HG03103 (cell line): ENCODE results near the gene SLC2A9.

Source experiments
- ATAC-seq: cut with Tn5 transposase; IDR thresholded peaks from one replicate; pipeline ENCODE4 v1.9.1; 2021; ENCODE audit warnings: low read depth; ENCODE audit not compliant: unreplicated experiment

Gene SLC2A9

GRCh38 chr4:10020871-10021652, at the start of gene SLC2A9:
Gene SLC2A9 (minus strand): TSS chr4:10021497. CDS start chr4:10021429, 68 bp downstream.
- no peak for ATAC-seq

GRCh38 chr4:10069075-10069642, 47.9 kb upstream of the SLC2A9 start:
- ATAC-seq: no peak

- no peak for ATAC-seq
Measured at GRCh38 chr4:10066670-10067651, 45.7 kb upstream of the SLC2A9 start.

GRCh38 chr4:10066206-10066605, 44.9 kb upstream of the SLC2A9 start:
- ATAC-seq: no peak

- no peak for ATAC-seq
Measured at GRCh38 chr4:10063544-10064300, 42.4 kb upstream of the SLC2A9 start.

GRCh38 chr4:10061650-10062415, 40.5 kb upstream of the SLC2A9 start:
- no peak for ATAC-seq

- ATAC-seq: no peak
Measured at GRCh38 chr4:10058371-10058770, 37.1 kb upstream of the SLC2A9 start.

GRCh38 chr4:10057023-10057395, 35.7 kb upstream of the SLC2A9 start:
- ATAC-seq: no peak

GRCh38 chr4:10056334-10057022, 35.2 kb upstream of the SLC2A9 start:
- no peak for ATAC-seq

GRCh38 chr4:10055871-10056270, 34.6 kb upstream of the SLC2A9 start:
- ATAC-seq: no peak

- ATAC-seq: no peak
Measured at GRCh38 chr4:10054571-10055041, 33.3 kb upstream of the SLC2A9 start.

- no peak for ATAC-seq
Measured at GRCh38 chr4:10053635-10054453, 32.5 kb upstream of the SLC2A9 start.

- ATAC-seq: no peak
Measured at GRCh38 chr4:10051517-10052135, 30.3 kb upstream of the SLC2A9 start.

- no peak for ATAC-seq
Measured at GRCh38 chr4:10050721-10051120, 29.4 kb upstream of the SLC2A9 start.

GRCh38 chr4:10050261-10050661, 29.0 kb upstream of the SLC2A9 start:
- ATAC-seq: no peak

- ATAC-seq: no peak
Measured at GRCh38 chr4:10048941-10049697, 27.8 kb upstream of the SLC2A9 start.

- no peak for ATAC-seq
Measured at GRCh38 chr4:10047967-10048366, 26.7 kb upstream of the SLC2A9 start.
